ENCODE measurements around the gene DHRS3. TPM values are rescaled to one million over a fixed set of nuclear protein-coding genes. Genes with fewer than 3 reads are reported as not detected.
A peak's percentile ranks its signal among the peaks of the same experiment; 100 is the strongest.

Gene DHRS3
- polyA plus RNA-seq, 1 of the 3 experiments (the other 2 are of a cell fraction): 44.8 TPM

DNA sequence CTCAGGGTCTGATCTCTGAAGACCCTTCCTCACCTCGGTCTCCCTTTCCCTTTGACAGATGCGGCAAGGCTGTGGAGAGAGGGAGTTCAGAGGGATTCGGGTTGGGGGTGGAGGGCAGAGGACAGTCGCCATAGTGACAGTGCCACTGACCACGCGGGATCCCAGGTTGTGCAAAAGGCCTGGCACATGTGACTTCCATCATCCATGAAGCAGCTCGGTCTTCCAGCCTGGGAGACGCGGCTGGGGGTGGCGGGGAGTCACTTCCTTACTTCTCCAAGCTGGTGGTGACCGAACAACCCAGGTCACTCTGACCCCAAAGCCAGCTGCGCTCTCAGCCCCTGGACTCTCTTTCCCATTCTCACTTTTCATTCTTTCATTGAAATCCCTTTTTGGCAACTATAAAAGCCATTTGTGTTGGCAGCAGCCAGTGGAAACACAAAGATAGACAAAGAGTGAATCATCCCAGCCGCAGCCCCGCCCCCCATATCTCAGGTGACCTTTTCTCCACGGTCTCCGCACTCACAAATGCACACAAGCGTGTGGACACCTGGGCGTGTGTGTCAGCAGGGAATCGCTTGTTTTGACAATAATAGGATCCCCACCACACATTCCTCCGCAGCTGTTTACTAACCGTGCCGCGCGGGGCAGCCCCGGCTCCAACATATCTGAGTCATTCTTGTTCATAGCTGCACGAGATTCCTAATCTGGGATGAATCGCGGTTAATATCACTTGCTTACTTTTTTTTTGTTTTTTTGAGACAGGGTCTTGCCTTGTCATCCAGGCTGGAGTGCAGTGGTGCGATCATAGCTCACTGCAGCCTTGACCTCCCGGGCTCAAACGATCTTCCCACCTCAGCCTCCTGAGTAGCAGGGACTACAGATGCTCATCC, 68.3 kb downstream of the DHRS3 start (continued):
- TF ChIP-seq ZBTB33 (IDR thresholded peaks at IDR 0.05; ENCODE audit: borderline replicate concordance, low read depth): peak; percentile 58; the same call in 1 of the 2 replicates
- TF ChIP-seq SMC3 (IDR thresholded peaks at IDR 0.05; ENCODE audit: low read depth, low read length): no peak
- TF ChIP-seq RFX5 (IDR thresholded peaks at IDR 0.05; ENCODE audit: low read length): no peak
- TF ChIP-seq JUND (IDR thresholded peaks at IDR 0.05): peak; percentile 88; the same call in 1 of the 2 replicates
- no peak for TF ChIP-seq RAD21 (IDR thresholded peaks at IDR 0.05; ENCODE audit: low read length)
- no peak for TF ChIP-seq CTCF (IDR thresholded peaks at IDR 0.05)
- TF ChIP-seq YY1 (IDR thresholded peaks at IDR 0.05; ENCODE audit: low read depth): no peak
- no peak; the same call in 1 of the 2 replicates for TF ChIP-seq RXRA (IDR thresholded peaks at IDR 0.05; ENCODE audit: borderline replicate concordance, low read depth)

- Histone ChIP-seq H3K9me2 (no peaks in the 10 kb centered on the region), H3K9ac (peak overlapping the region; percentile 20; the same call in 1 of the 2 replicates), H4K20me1 (ENCODE audit: insufficient read depth) (no peaks in the 10 kb centered on the region), H3K9me3 (no peaks in the 10 kb centered on the region), H3F3A (replicated peaks; ENCODE audit: insufficient read depth) (peaks cover 7% of the 10 kb centered on the region), H3K4me1 (ENCODE audit: control insufficient read depth in 1 of 2, insufficient read depth in 2 of 2, low read depth in 1 of 2, low read length in 1 of 2) (peaks cover 9 to 31% of the 10 kb centered on the region in 2 experiments; a peak in 3 of 4 replicates), H2AFZ (ENCODE audit: low read depth) (no peak overlapping the region), H3K36me3 (replicated peaks in 1 of 2; ENCODE audit: control insufficient read depth in 1 of 2, insufficient read depth in 2 of 2, low read length in 1 of 2) (no peaks in the 10 kb centered on the region), H3K27ac (ENCODE audit: low read depth in 2 of 2, low read length in 1 of 2) (peak overlapping the region; percentile 56 to 76; a peak in 3 of 4 replicates), H3K27me3 (ENCODE audit: insufficient read depth) (no peaks in the 10 kb centered on the region), H3K4me3 (ENCODE audit: low read depth in 2 of 2, low read length in 1 of 2) (no peak overlapping the region), H3K4me2 (peak overlapping the region; percentile 60), H3K79me2 (ENCODE audit: insufficient read depth) (no peaks in the 10 kb centered on the region)
- WGBS (ENCODE audit: low lambda C conversion rate): 84% methylated on average over 21 of the region's 27 CpGs
- CTCF ChIA-PET: no interaction called here
- POLR2A ChIA-PET: no interaction called here
- TF ChIP-seq SIN3A (IDR thresholded peaks at IDR 0.05; ENCODE audit: borderline replicate concordance, low read depth, low read length): no peak
- no peak for DNase-seq
Measured at GRCh38 chr1:12548973-12549459, 69.0 kb downstream of the DHRS3 start.
